ENCODE data around the gene EEIG1. TPM values are rescaled to one million over a fixed set of nuclear protein-coding genes. Genes with fewer than 3 reads are reported as not detected.

EEIG1 gene
- total and polyA plus RNA-seq, 9 of the 15 experiments (the other 6 are each of a cell fraction or from before 2014, with no cell fraction given): 0.17 to 16.7 (median 3.6) TPM

GRCh38 chr9:127943731-127944144 lies 37.1 kb downstream of the EEIG1 start (continued):
- TF ChIP-seq ARID1B (IDR thresholded peaks at IDR 0.05) (no peak), KLF16 (IDR thresholded peaks at IDR 0.05) (peak; percentile 48; the same call in 1 of the 2 replicates)

GRCh38 chr9:127943011-127943662 lies 37.7 kb downstream of the EEIG1 start:
- Histone ChIP-seq H3K27me3 (ENCODE audit: control insufficient read depth in 2 of 2, insufficient read depth in 2 of 2, low read length in 2 of 2) (no peaks in the 10 kb centered on the region), H3K9me1 (ENCODE audit: control insufficient read depth, insufficient read depth, low read length) (peaks cover 6% of the 10 kb centered on the region), H3K4me2 (ENCODE audit: insufficient read depth, low read length) (no peak overlapping the region), H4K20me1 (replicated peaks; ENCODE audit: control insufficient read depth, insufficient read depth, low read length) (0 out of 2 replicates have a peak, but pooled peaks cover 5% of the 10 kb centered on the region), H3K4me3 (no peak overlapping the region), H3K9me3 (replicated peaks; ENCODE audit: control insufficient read depth, insufficient read depth, low read depth, low read length) (no peaks in the 10 kb centered on the region), H3K4me1 (replicated peaks in 1 of 2; ENCODE audit: control insufficient read depth in 2 of 2, insufficient read depth in 2 of 2, low read length in 2 of 2) (peaks cover 44 to 71% of the 10 kb centered on the region in 2 experiments), H3K27ac (ENCODE audit: extremely low read depth, low read depth, low read length) (no peak overlapping the region), H2AFZ (ENCODE audit: low read depth, low read length) (no peak overlapping the region), H3K79me2 (ENCODE audit: control insufficient read depth, insufficient read depth, low read length) (no peaks in the 10 kb centered on the region; the same call in 2 of the 3 replicates), H3K36me3 (ENCODE audit: control insufficient read depth, insufficient read depth, low read length) (peaks cover 26% of the 10 kb centered on the region; the same call in 2 of the 3 replicates), H3K9ac (ENCODE audit: insufficient read depth in 1 of 2, low read depth in 2 of 2, low read length in 2 of 2) (peak overlapping the region in 1 of 2 experiments; percentile 54; a peak in 1 of 4 replicates)
- TF ChIP-seq ZFP30 (CRISPR knock-in tag; IDR thresholded peaks at IDR 0.05; ENCODE audit: borderline replicate concordance) (no peak), TCF7L2 (IDR thresholded peaks at IDR 0.05; ENCODE audit: low read depth, low read length) (no peak), NKRF (IDR thresholded peaks at IDR 0.05; ENCODE audit: borderline replicate concordance) (0 out of 2 replicates have a peak, but pooled peaks have one; percentile 15), HDGF (IDR thresholded peaks at IDR 0.05) (peak; percentile 41; the same call in 1 of the 2 replicates), NR2C2 (CRISPR knock-in tag; IDR thresholded peaks at IDR 0.05) (0 out of 2 replicates have a peak, but pooled peaks have one; percentile 26), NR2C2 (tag; IDR thresholded peaks at IDR 0.05) (no peak)
- no peak; the same call in 2 of the 3 replicates for ATAC-seq
- WGBS (ENCODE audit: insufficient coverage, low coverage, missing lambda C conversion rate): 69% methylated on average over 14 of the region's 14 CpGs
- in situ Hi-C loops (cut with MboI): no loop called here
- ChIA-PET CTCF (ENCODE audit: low intra/inter-chr PET ratio) (interaction anchor here (0.6 to 3.9 kb wide), 4 partner anchors 92 to 180 kb away, joined by 3 to 57 read pairs (median 20); no protein-coding TSS in a partner anchor), POLR2A (interaction anchor here (0.6 to 2.1 kb wide), 11 partner anchors 9 to 152 kb away, joined by 3 to 10 read pairs (median 4); partner anchors contain the start of genes NAIF1 and PIP5KL1)
- FAIRE-seq: no peak
- no TSS peak for BruUV-seq (replicated peaks)
- intact Hi-C loops (cut with micrococcal nuclease): loop anchor here (1.0 kb wide), 2 partner anchors 92 to 174 kb away; no protein-coding TSS in a partner anchor
- DNase-seq (ENCODE audit: extremely low read depth in 1 of 4, low spot score in 3 of 4): no peak

Data from K562 (cell line).